OCI-LY1 (cell line): ENCODE results near the gene TMEM178B.

ENCODE experiments used
- H2AFZ ChIP-seq: fragments of 200-600 bp; sonication (generic), shearing (Covaris generic); 2 replicates; pipeline ENCODE4 v1.6.0; 2014; ENCODE audit warnings: antibody characterized with exemption, mild to moderate bottlenecking, low read length
- H3F3A ChIP-seq: fragments of 200-600 bp; sonication (generic), shearing (Covaris generic); 2 replicates; pipeline ENCODE4 v1.6.0; 2014; ENCODE audit warnings: mild to moderate bottlenecking, antibody characterized with exemption, low read length, moderate library complexity; ENCODE audit not compliant: insufficient read depth
- H3K27ac ChIP-seq: fragments of 200-600 bp; sonication (generic); 2 replicates; pipeline ENCODE4 v1.5.1; 2014; ENCODE audit warnings: low read length, mixed run types, mild to moderate bottlenecking, low read depth; ENCODE audit not compliant: poor library complexity, severe bottlenecking
- H3K27me3 ChIP-seq: fragments of 200-600 bp; sonication (generic); 2 replicates; pipeline ENCODE4 v1.6.0; 2014; ENCODE audit warnings: antibody characterized with exemption, mild to moderate bottlenecking, low read length, moderate library complexity; ENCODE audit not compliant: insufficient read depth
- H3K36me3 ChIP-seq: fragments of 200-600 bp; sonication (generic); 2 replicates; pipeline ENCODE4 v1.6.1; 2014; ENCODE audit warnings: mild to moderate bottlenecking, antibody characterized with exemption, low read length, moderate library complexity, mixed read lengths; ENCODE audit not compliant: insufficient read depth
- H3K4me1 ChIP-seq: fragments of 200-600 bp; sonication (generic); 2 replicates; pipeline ENCODE4 v1.5.1; 2014; ENCODE audit warnings: mild to moderate bottlenecking, low read length, moderate library complexity; ENCODE audit not compliant: insufficient read depth, severe bottlenecking
- H3K4me2 ChIP-seq: fragments of 200-600 bp; sonication (generic), shearing (Covaris generic); 2 replicates; pipeline ENCODE4 v1.6.1; 2014; ENCODE audit warnings: low read length
- H3K4me3 ChIP-seq: fragments of 200-600 bp; sonication (generic); 2 replicates; pipeline ENCODE4 v1.5.1; 2014; ENCODE audit warnings: low read length, low read depth, mild to moderate bottlenecking, mixed read lengths; ENCODE audit not compliant: poor library complexity, severe bottlenecking
- H3K79me2 ChIP-seq: fragments of 200-600 bp; shearing (Covaris generic); 2 replicates; pipeline ENCODE4 v1.6.1; 2016; ENCODE audit warnings: mixed run types, low read length, mixed read lengths; ENCODE audit not compliant: insufficient read depth
- H3K9ac ChIP-seq: fragments of 200-600 bp; sonication (generic), shearing (Covaris generic); 2 replicates; pipeline ENCODE4 v1.6.1; 2014; ENCODE audit warnings: mild to moderate bottlenecking, low read length, mixed read lengths
- H3K9me2 ChIP-seq: fragments of 200-600 bp; sonication (generic), shearing (Covaris generic); 2 replicates; pipeline ENCODE4 v1.6.1; 2014; ENCODE audit warnings: low read depth, mild to moderate bottlenecking, low read length, mixed read lengths
- H3K9me3 ChIP-seq: fragments of 200-600 bp; shearing (Covaris generic); 2 replicates; pipeline ENCODE4 v1.6.1; 2014; ENCODE audit warnings: low read length, mixed read lengths
- H4K20me1 ChIP-seq: fragments of 200-600 bp; sonication (generic), shearing (Covaris generic); 2 replicates; pipeline ENCODE4 v1.6.0; 2016; ENCODE audit warnings: mild to moderate bottlenecking, low read length; ENCODE audit not compliant: insufficient read depth
- CTCF ChIP-seq: fragments of 200-600 bp; sonication (generic), shearing (Covaris generic); IDR thresholded peaks from 2 replicates; pipeline ENCODE4 v1.5.1; 2017; ENCODE audit warnings: mild to moderate bottlenecking, antibody characterized with exemption, low read length, moderate library complexity, mixed read lengths
- EZH2 ChIP-seq: fragments of 200-600 bp; sonication (generic), shearing (Covaris generic); IDR thresholded peaks from 2 replicates; pipeline ENCODE4 v1.8.0; 2017; ENCODE audit warnings: borderline replicate concordance, mixed run types, mild to moderate bottlenecking, antibody characterized with exemption, low read length, moderate library complexity, mixed read lengths

Gene TMEM178B

GRCh38 chr7:141407893-141408292 lies 334.0 kb downstream of the TMEM178B start:
- no peaks in the 10 kb centered on the region for H3K9me3 ChIP-seq
- no peaks in the 10 kb centered on the region for H4K20me1 ChIP-seq
- no peak overlapping the region for H3K27ac ChIP-seq
- no peaks in the 10 kb centered on the region for H3K27me3 ChIP-seq
- TF ChIP-seq EZH2 (no peak), CTCF (no peak)
- no peak overlapping the region for H3K9ac ChIP-seq
- no peaks in the 10 kb centered on the region for H3K9me2 ChIP-seq
- no peaks in the 10 kb centered on the region for H3K79me2 ChIP-seq
- H3K36me3 ChIP-seq = no peaks in the 10 kb centered on the region
- H3F3A ChIP-seq = no peaks in the 10 kb centered on the region
- H3K4me1 ChIP-seq = no peaks in the 10 kb centered on the region
- H3K4me2 ChIP-seq = no peak overlapping the region
- H3K4me3 ChIP-seq = no peak overlapping the region
- H2AFZ ChIP-seq = no peak overlapping the region

DNA sequence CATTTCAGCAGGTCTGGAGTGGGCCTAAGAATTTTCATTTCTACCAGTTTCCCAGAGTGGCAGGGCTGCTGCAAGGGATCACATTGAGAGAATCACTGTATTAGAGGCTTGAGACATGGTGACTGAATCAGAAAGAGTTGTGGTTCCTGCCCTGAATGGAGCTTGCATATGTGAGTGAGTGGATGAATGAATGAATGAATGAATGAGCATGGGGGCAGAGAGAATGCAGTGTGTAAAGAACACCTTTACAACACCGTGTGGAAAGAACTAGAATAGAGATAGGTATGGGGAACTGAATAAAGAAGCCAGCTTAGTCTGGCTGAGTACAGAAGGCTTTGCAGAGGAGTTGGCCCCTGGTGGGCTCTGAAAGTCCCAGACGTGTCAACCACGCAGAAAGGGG lies 334.6 kb downstream of the TMEM178B start:
- Histone ChIP-seq H3K9ac (no peak overlapping the region), H3K4me3 (no peak overlapping the region), H3K9me2 (no peaks in the 10 kb centered on the region), H3K27me3 (no peaks in the 10 kb centered on the region), H3F3A (no peaks in the 10 kb centered on the region), H3K4me1 (no peaks in the 10 kb centered on the region), H3K36me3 (no peaks in the 10 kb centered on the region), H3K79me2 (no peaks in the 10 kb centered on the region), H3K9me3 (no peaks in the 10 kb centered on the region), H4K20me1 (no peaks in the 10 kb centered on the region), H3K4me2 (no peak overlapping the region), H2AFZ (no peak overlapping the region), H3K27ac (no peak overlapping the region)
- TF ChIP-seq EZH2 (no peak), CTCF (no peak)

GRCh38 chr7:141409219-141409618 lies 335.4 kb downstream of the TMEM178B start:
- H3K9ac ChIP-seq = no peak overlapping the region
- no peaks in the 10 kb centered on the region for H3K9me2 ChIP-seq
- no peaks in the 10 kb centered on the region for H3K36me3 ChIP-seq
- H2AFZ ChIP-seq = no peak overlapping the region
- no peak overlapping the region for H3K4me2 ChIP-seq
- no peaks in the 10 kb centered on the region for H3K9me3 ChIP-seq
- no peaks in the 10 kb centered on the region for H3F3A ChIP-seq
- H3K4me1 ChIP-seq = no peaks in the 10 kb centered on the region
- H3K27ac ChIP-seq = no peak overlapping the region
- TF ChIP-seq CTCF = no peak
- TF ChIP-seq EZH2 = no peak
- no peaks in the 10 kb centered on the region for H3K79me2 ChIP-seq
- no peaks in the 10 kb centered on the region for H4K20me1 ChIP-seq
- H3K27me3 ChIP-seq = no peaks in the 10 kb centered on the region
- no peak overlapping the region for H3K4me3 ChIP-seq
